ENCODE data around the gene CADM2. TPM values are rescaled to one million over a fixed set of nuclear protein-coding genes. Genes with fewer than 3 reads are reported as not detected.

The CADM2 gene
- total RNA-seq, 1 experiment from 2014 or later, result not detected

DNA sequence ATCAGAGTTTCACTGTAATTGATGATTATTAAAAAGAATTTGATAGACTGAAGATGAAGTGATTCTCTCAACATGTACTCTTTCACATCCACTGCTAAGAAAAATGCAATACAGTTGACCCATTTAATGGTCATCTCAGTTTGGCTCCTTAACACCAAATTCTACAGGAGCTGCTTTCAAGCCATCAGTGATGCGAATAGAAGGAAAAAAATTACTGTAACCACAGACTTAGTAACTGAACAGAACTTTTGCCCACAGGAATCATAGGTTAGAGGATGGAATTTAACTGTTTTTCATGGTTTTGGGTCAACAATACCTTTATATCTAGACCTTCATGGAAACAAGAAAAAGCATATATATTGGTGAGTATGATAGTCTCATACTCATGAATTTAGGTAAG lies 633.5 kb downstream of the CADM2 start:
- H3K27me3 Mint-ChIP-seq (ENCODE audit: insufficient read depth, unreplicated experiment), result no peaks in the 10 kb centered on the region
- no peaks in the 10 kb centered on the region for H3K9me3 ChIP-seq
- CTCF ChIA-PET, result no interaction called here

DNA sequence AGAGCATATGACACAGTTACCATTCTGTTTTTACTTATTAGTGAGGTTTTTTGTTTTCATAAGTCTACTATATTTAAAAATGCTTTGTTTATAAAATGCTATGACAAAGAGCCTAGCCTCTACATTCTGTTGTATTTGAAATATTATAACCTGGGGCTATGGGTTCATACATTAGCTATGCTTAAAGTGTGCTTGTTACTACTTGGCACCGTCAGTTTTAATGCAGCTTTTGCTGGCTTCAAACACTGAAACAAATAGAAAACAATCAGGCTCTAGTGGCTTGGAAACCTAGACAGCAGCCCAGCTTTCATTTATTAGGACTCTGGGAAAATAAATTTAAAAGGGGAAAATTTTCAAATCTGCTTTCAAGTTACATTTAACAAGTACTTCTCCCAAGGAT lies 635.9 kb downstream of the CADM2 start:
- H3K27me3 Mint-ChIP-seq (ENCODE audit: insufficient read depth, unreplicated experiment), result no peaks in the 10 kb centered on the region
- intact Hi-C loops (cut with micrococcal nuclease; ENCODE audit: unreplicated experiment), result no loop called here
- BruUV-seq (replicated peaks), result no TSS peak

More for the DNA sequence above, 633.5 kb downstream of the CADM2 start:
- H3K9me3 Mint-ChIP-seq (ENCODE audit: unreplicated experiment), result no peaks in the 10 kb centered on the region
- TF ChIP-seq, protein P1, sequence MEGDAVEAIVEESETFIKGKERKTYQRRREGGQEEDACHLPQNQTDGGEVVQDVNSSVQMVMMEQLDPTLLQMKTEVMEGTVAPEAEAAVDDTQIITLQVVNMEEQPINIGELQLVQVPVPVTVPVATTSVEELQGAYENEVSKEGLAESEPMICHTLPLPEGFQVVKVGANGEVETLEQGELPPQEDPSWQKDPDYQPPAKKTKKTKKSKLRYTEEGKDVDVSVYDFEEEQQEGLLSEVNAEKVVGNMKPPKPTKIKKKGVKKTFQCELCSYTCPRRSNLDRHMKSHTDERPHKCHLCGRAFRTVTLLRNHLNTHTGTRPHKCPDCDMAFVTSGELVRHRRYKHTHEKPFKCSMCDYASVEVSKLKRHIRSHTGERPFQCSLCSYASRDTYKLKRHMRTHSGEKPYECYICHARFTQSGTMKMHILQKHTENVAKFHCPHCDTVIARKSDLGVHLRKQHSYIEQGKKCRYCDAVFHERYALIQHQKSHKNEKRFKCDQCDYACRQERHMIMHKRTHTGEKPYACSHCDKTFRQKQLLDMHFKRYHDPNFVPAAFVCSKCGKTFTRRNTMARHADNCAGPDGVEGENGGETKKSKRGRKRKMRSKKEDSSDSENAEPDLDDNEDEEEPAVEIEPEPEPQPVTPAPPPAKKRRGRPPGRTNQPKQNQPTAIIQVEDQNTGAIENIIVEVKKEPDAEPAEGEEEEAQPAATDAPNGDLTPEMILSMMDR (IDR thresholded peaks at IDR 0.05; ENCODE audit: insufficient read depth in 1 of 2, low read depth in 1 of 2, low read length in 1 of 2, severe bottlenecking in 1 of 2, unreplicated experiment in 1 of 2), result no peak
- no peaks in the 10 kb centered on the region for H3K4me1 Mint-ChIP-seq (ENCODE audit: low read depth, unreplicated experiment)
- H3K4me3 ChIP-seq (ENCODE audit: low read depth, low read length), result no peak overlapping the region
- no TSS peak for BruUV-seq (replicated peaks)
- H3K36me3 ChIP-seq (ENCODE audit: control insufficient read depth, insufficient read depth, low read length), result no peaks in the 10 kb centered on the region
- POLR2A ChIA-PET, result no interaction called here
- no peaks in the 10 kb centered on the region for H3K36me3 Mint-ChIP-seq (ENCODE audit: insufficient read depth, unreplicated experiment)
- H3K27me3 ChIP-seq (replicated peaks; ENCODE audit: control insufficient read depth, insufficient read depth, low read length), result no peaks in the 10 kb centered on the region
- H3K4me3 Mint-ChIP-seq (ENCODE audit: unreplicated experiment), result no peak overlapping the region
- intact Hi-C loops (cut with micrococcal nuclease; ENCODE audit: unreplicated experiment), result no loop called here
- no peak overlapping the region for H3K27ac Mint-ChIP-seq (ENCODE audit: unreplicated experiment)
- no peaks in the 10 kb centered on the region for H3K4me1 ChIP-seq
- DNase-seq, result no peak

DNA sequence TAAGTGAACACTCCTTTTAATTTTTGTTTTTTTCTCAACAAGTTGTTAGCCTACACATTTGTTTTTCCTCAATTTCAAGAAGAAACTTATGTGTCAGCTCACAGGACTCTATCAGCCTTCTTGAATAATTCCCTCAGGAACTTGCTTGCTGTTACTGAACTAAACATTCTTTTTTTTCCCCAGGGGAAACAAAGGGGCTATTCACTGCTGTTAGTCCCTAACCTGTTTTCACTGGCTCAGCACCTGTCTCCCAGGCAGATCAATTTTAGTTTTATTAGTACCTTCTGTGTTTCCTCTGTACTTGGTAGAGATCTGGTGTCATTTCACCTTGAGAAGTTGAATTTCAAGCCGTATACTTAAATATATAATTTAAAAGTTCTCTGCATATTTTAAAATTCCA lies 644.6 kb downstream of the CADM2 start:
- no peaks in the 10 kb centered on the region for H3K27me3 Mint-ChIP-seq (ENCODE audit: insufficient read depth, unreplicated experiment)
- H3K4me1 Mint-ChIP-seq (ENCODE audit: low read depth, unreplicated experiment), result no peaks in the 10 kb centered on the region
- DNase-seq, result no peak
- no peak overlapping the region for H3K27ac Mint-ChIP-seq (ENCODE audit: unreplicated experiment)
- no TSS peak for BruUV-seq (replicated peaks)
- H3K9me3 Mint-ChIP-seq (ENCODE audit: unreplicated experiment), result no peaks in the 10 kb centered on the region
- H3K36me3 ChIP-seq (ENCODE audit: control insufficient read depth, insufficient read depth, low read length), result no peaks in the 10 kb centered on the region
- no peaks in the 10 kb centered on the region for H3K36me3 Mint-ChIP-seq (ENCODE audit: insufficient read depth, unreplicated experiment)
- TF ChIP-seq, protein P1 (IDR thresholded peaks at IDR 0.05; ENCODE audit: insufficient read depth in 1 of 2, low read depth in 1 of 2, low read length in 1 of 2, severe bottlenecking in 1 of 2, unreplicated experiment in 1 of 2), result no peak
- H3K4me3 ChIP-seq (ENCODE audit: low read depth, low read length), result no peak overlapping the region
- ChIA-PET CTCF (no interaction called here), POLR2A (no interaction called here)
- no peaks in the 10 kb centered on the region for H3K27me3 ChIP-seq (replicated peaks; ENCODE audit: control insufficient read depth, insufficient read depth, low read length)
- no peak overlapping the region for H3K4me3 Mint-ChIP-seq (ENCODE audit: unreplicated experiment)
- no peaks in the 10 kb centered on the region for H3K9me3 ChIP-seq
- H3K4me1 ChIP-seq, result no peaks in the 10 kb centered on the region
- intact Hi-C loops (cut with micrococcal nuclease; ENCODE audit: unreplicated experiment), result no loop called here

More for the DNA sequence above, 635.9 kb downstream of the CADM2 start:
- Histone ChIP-seq H3K27me3 (replicated peaks; ENCODE audit: control insufficient read depth, insufficient read depth, low read length) (no peaks in the 10 kb centered on the region), H3K36me3 (ENCODE audit: control insufficient read depth, insufficient read depth, low read length) (no peaks in the 10 kb centered on the region), H3K4me3 (ENCODE audit: low read depth, low read length) (no peak overlapping the region), H3K4me1 (no peaks in the 10 kb centered on the region), H3K9me3 (no peaks in the 10 kb centered on the region)
- Mint-ChIP-seq H3K4me3 (ENCODE audit: unreplicated experiment) (no peak overlapping the region), H3K36me3 (ENCODE audit: insufficient read depth, unreplicated experiment) (no peaks in the 10 kb centered on the region), H3K27ac (ENCODE audit: unreplicated experiment) (no peak overlapping the region), H3K9me3 (ENCODE audit: unreplicated experiment) (no peaks in the 10 kb centered on the region), H3K4me1 (ENCODE audit: low read depth, unreplicated experiment) (no peaks in the 10 kb centered on the region)
- ChIA-PET CTCF (no interaction called here), POLR2A (no interaction called here)
- no peak for DNase-seq
- TF ChIP-seq, protein P1 (IDR thresholded peaks at IDR 0.05; ENCODE audit: insufficient read depth in 1 of 2, low read depth in 1 of 2, low read length in 1 of 2, severe bottlenecking in 1 of 2, unreplicated experiment in 1 of 2), result no peak

Data from Caco-2 (cell line).